Skeletal muscle tissue (tissue), 4 donors: Measurements from ENCODE around the gene CNN1. TPM values are rescaled to one million over a fixed set of nuclear protein-coding genes. Genes with fewer than 3 reads are reported as not detected.

Source experiments
- H3K27ac ChIP-seq: one replicate; pipeline ENCODE4 v1.7.0; 2013; ENCODE audit warnings: mild to moderate bottlenecking, low read depth, low read length, inconsistent platforms
- H3K27me3 ChIP-seq, 3 donors: one replicate each; pipeline ENCODE4 v1.7.0; 2013; ENCODE audit warnings: low read length in 3 of 3; ENCODE audit not compliant: control insufficient read depth in 3 of 3, insufficient read depth in 3 of 3
- H3K36me3 ChIP-seq, 3 donors: one replicate each; pipeline ENCODE4 v1.7.0; 2013; ENCODE audit warnings: low read length in 3 of 3; ENCODE audit not compliant: control insufficient read depth in 3 of 3, insufficient read depth in 3 of 3
- H3K4me1 ChIP-seq, 3 donors: one replicate each; pipeline ENCODE4 v1.7.0; 2013; ENCODE audit warnings: low read length in 3 of 3, mild to moderate bottlenecking in 3 of 3; ENCODE audit not compliant: control insufficient read depth in 3 of 3, insufficient read depth in 3 of 3
- H3K4me3 ChIP-seq, 3 donors: one replicate each; pipeline ENCODE4 v1.7.0; 2013; ENCODE audit warnings: low read length in 3 of 3
- H3K9ac ChIP-seq, 3 donors: one replicate each; pipeline ENCODE4 v1.7.0; 2013; ENCODE audit warnings: low read length in 3 of 3, mild to moderate bottlenecking in 3 of 3, moderate library complexity in 2 of 3, low read depth in 1 of 3
- H3K9me3 ChIP-seq, 3 donors: one replicate each; pipeline ENCODE4 v1.7.0; 2013; ENCODE audit warnings: low read length in 3 of 3; ENCODE audit not compliant: control insufficient read depth in 3 of 3
- total RNA-seq: library from RNA; depleted of rRNA; stranded (reverse); fragments of >200 nt; gene quantifications from one replicate; pipeline ENCODE4 v1.2.3, GENCODE V29; 2014
- donor health status: Osteomylitis.

CNN1 gene
- total RNA-seq, 1 donor from 2014 or later = 28.7 TPM

GRCh38 chr19:11578258-11579142 lies 39.8 kb downstream of the CNN1 start:
- Histone ChIP-seq H3K4me1 (peaks cover 0 to 11% (median 4%) of the 10 kb centered on the region in 3 donors), H3K27me3 (peaks cover 11 to 30% (median 12%) of the 10 kb centered on the region in 3 donors), H3K36me3 (no peaks in the 10 kb centered on the region), H3K9ac (peak overlapping the region in 1 of 3 donors; percentile 25), H3K4me3 (peak overlapping the region; percentile 35 to 48 (median 43)), H3K27ac (peak overlapping the region; percentile 44), H3K9me3 (no peaks in the 10 kb centered on the region)

DNA sequence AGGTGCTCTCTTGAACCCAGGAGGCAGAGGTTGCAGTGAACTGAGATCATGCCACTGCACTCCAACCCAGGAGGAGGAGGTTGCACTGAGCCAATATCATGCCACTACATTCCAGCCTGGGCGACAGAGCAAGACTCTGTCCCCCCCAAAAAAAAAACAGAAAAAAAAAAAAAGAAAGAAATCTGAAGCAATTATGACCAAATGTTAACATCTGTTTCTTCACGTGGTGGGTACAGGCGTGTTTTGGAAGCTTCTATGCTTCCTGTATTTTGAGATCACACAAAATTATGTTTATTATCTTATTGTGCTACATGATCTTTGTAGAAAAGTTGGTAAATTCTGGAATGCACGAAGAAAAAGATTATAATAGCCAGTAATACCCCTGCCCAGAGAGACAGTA lies 41.5 kb downstream of the CNN1 start:
- no peaks in the 10 kb centered on the region for H3K36me3 ChIP-seq
- H3K4me1 ChIP-seq = peaks cover 0 to 11% (median 4%) of the 10 kb centered on the region in 3 donors
- no peak overlapping the region for H3K4me3 ChIP-seq
- peaks cover 11 to 30% (median 12%) of the 10 kb centered on the region in 3 donors for H3K27me3 ChIP-seq
- no peak overlapping the region for H3K9ac ChIP-seq
- H3K9me3 ChIP-seq = no peaks in the 10 kb centered on the region
- H3K27ac ChIP-seq = no peak overlapping the region

- H3K36me3 ChIP-seq = no peaks in the 10 kb centered on the region
- H3K27me3 ChIP-seq = peaks cover 11 to 30% (median 12%) of the 10 kb centered on the region in 3 donors
- peak overlapping the region in 1 of 3 donors; percentile 45 for H3K9ac ChIP-seq
- peaks cover 0 to 11% (median 4%) of the 10 kb centered on the region in 3 donors for H3K4me1 ChIP-seq
- no peaks in the 10 kb centered on the region for H3K9me3 ChIP-seq
- no peak overlapping the region for H3K4me3 ChIP-seq
- H3K27ac ChIP-seq = no peak overlapping the region
Measured at GRCh38 chr19:11581740-11582139, 43.1 kb downstream of the CNN1 start.

DNA sequence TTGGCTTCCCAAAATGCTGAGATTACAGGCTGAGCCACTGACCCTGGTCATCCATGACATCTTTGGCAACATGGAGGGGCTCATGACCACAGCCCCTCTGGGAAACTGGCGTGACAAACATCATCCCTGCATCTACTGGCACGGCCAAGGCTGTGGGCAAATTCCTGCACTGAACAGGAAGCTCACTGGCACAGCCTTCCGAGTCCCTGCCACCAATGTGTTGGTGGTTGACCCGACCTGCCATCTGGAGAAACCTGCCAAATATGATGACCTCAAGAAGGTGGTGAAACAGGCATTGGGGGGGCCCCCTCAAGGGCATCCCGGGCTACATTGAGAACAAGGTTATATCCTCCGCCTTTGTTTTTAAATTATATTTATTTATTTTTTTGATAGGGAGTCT lies 47.7 kb downstream of the CNN1 start:
- Histone ChIP-seq H3K4me1 (peaks cover 4 to 6% (median 5%) of the 10 kb centered on the region in 3 donors), H3K9me3 (no peaks in the 10 kb centered on the region), H3K27me3 (peaks cover 0 to 1% (median 0%) of the 10 kb centered on the region in 3 donors), H3K27ac (no peak overlapping the region), H3K36me3 (no peaks in the 10 kb centered on the region), H3K4me3 (no peak overlapping the region), H3K9ac (no peak overlapping the region)

DNA sequence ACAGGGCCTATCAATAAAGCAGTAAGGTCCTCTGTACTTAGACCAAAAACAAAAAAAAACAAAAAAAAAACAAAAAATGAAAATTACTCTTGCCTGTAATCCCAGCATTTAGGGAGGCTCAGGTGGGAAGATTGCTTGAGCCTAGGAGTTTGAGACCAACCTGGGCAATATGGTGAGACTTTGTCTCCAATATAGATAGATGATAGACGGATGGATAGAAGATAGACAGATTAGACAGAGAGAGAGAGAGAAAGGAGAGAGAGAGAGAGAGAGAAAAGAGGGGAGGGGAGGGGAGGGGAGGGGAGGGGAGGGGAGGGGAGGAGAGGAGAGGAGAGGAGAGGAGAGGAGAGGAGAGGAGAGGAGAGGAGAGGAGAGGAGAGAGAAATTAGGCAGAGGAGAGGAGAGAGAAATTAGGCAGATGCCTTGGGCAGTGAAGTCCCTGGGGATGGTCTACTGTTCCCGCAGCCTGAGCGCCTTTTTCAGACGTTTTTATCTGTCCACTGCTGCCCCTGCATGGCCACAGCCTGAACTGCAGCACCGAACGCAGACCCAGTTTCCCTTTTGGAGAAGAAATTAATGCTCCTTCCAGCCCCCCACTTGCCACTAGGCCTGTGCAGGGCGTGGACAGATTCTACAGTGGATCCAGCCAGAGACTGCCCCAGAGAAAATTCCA lies 48.8 kb downstream of the CNN1 start:
- H3K9me3 ChIP-seq = no peaks in the 10 kb centered on the region
- no peak overlapping the region for H3K27ac ChIP-seq
- peak overlapping the region; percentile 23 to 57 (median 33) for H3K9ac ChIP-seq
- H3K27me3 ChIP-seq = no peaks in the 10 kb centered on the region
- peaks cover 4 to 6% (median 5%) of the 10 kb centered on the region in 3 donors for H3K4me1 ChIP-seq
- peak overlapping the region in 2 of 3 donors; percentile 13 to 48 for H3K4me3 ChIP-seq
- no peaks in the 10 kb centered on the region for H3K36me3 ChIP-seq

DNA sequence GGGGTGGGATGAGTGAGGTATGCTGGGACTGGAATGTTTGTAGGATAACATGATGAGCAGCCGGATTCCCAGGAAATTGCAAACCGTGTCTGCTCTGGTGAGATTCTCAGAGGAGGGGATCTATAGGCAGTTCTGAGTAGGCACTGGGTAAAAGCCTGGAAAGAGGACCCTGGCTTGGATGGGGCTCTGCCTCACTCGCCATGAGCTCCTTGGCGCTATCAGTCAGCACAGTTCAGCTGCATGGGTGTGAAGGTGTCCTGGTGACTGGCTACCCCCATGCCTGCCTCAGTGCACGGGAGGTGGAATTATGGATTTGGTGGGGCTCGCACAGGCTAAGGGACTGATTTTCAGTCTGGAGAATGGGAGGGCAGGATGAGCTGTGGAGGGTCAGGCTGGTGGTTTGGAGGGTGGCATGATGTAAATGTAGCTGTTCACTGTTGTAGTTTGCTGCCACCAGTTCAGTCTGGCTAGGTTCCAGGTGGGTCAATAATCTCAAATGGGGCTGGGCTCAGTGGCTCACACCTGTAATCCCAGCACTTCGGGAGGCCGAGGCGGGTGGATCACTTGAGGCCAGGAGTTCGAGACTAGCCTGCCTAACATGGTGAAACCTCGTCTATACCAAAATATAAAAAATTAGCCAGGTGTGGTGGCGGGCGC lies 49.5 kb downstream of the CNN1 start:
- H3K4me1 ChIP-seq = peaks cover 4 to 6% (median 5%) of the 10 kb centered on the region in 3 donors
- H3K27me3 ChIP-seq = no peaks in the 10 kb centered on the region
- no peaks in the 10 kb centered on the region for H3K36me3 ChIP-seq
- peak overlapping the region in 2 of 3 donors; percentile 13 to 48 for H3K4me3 ChIP-seq
- no peaks in the 10 kb centered on the region for H3K9me3 ChIP-seq
- no peak overlapping the region for H3K27ac ChIP-seq
- H3K9ac ChIP-seq = peak overlapping the region; percentile 23 to 57 (median 33)

DNA sequence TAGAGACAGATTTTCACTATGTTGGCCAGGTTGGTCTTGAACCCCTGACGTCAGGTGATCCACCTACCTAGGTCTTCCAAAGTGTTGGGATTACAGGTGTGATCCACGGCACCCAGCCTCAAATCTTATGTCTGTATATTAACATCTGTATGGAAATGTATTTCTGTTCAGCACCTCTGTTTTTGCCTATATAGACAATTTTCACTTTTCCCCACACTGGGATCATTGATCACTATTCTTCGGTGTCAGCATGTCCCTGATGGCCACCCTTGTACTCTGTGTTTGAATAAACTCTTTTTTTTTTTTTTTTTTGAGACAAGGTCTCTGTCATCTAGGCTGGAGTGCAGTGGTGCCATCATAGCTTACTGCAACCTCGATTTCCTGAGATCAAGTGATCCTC lies 55.4 kb downstream of the CNN1 start:
- H3K9me3 ChIP-seq = no peaks in the 10 kb centered on the region
- peaks cover 0 to 1% (median 0%) of the 10 kb centered on the region in 3 donors for H3K36me3 ChIP-seq
- no peaks in the 10 kb centered on the region for H3K27me3 ChIP-seq
- no peak overlapping the region for H3K4me3 ChIP-seq
- H3K9ac ChIP-seq = no peak overlapping the region
- peaks cover 0 to 8% (median 3%) of the 10 kb centered on the region in 3 donors for H3K4me1 ChIP-seq
- H3K27ac ChIP-seq = no peak overlapping the region

GRCh38 chr19:11596156-11596555 lies 57.5 kb downstream of the CNN1 start:
- no peak overlapping the region for H3K9ac ChIP-seq
- no peaks in the 10 kb centered on the region for H3K9me3 ChIP-seq
- peaks cover 0 to 8% (median 3%) of the 10 kb centered on the region in 3 donors for H3K4me1 ChIP-seq
- H3K36me3 ChIP-seq = peaks cover 0 to 3% (median 0%) of the 10 kb centered on the region in 3 donors
- no peaks in the 10 kb centered on the region for H3K27me3 ChIP-seq
- no peak overlapping the region for H3K4me3 ChIP-seq
- no peak overlapping the region for H3K27ac ChIP-seq

GRCh38 chr19:11597202-11598102 lies 58.8 kb downstream of the CNN1 start, which contains the start of gene ZNF627:
TSS of gene ZNF627 (plus strand) at chr19:11597483. CDS start at chr19:11597628, 145 bp downstream.
- Histone ChIP-seq H3K9me3 (no peaks in the 10 kb centered on the region), H3K4me1 (peaks cover 0 to 8% (median 3%) of the 10 kb centered on the region in 3 donors), H3K9ac (peak within 1 kb of the TSS; percentile 92 to 98 (median 96)), H3K4me3 (peak within 1 kb of the TSS; percentile 88 to 98 (median 95)), H3K27ac (peak within 1 kb of the TSS; percentile 87), H3K27me3 (no peaks in the 10 kb centered on the region), H3K36me3 (peaks cover 0 to 3% (median 0%) of the 10 kb centered on the region in 3 donors)
